OCI-LY3 (cell line): ENCODE measurements around the gene IFT122.

ENCODE experiments used
- H2AFZ ChIP-seq: fragments of 200-600, 300-600 bp; shearing (Covaris generic); 2 replicates; pipeline ENCODE4 v1.6.0; 2014; ENCODE audit warnings: antibody characterized with exemption, low read depth, low read length
- H3K27ac ChIP-seq: fragments of 200-600, 300-600 bp; sonication (generic); 2 replicates; pipeline ENCODE4 v1.5.1; 2014; ENCODE audit warnings: mild to moderate bottlenecking, low read length, moderate library complexity, mixed read lengths
- H3K27me3 ChIP-seq: fragments of 200-600, 300-600 bp; sonication (generic); 2 replicates; pipeline ENCODE4 v1.6.1; 2014; ENCODE audit warnings: low read depth, low read length, mixed read lengths
- H3K36me3 ChIP-seq: fragments of 200-600, 300-600 bp; sonication (generic); replicated peaks from 2 replicates; pipeline ENCODE3; 2014; ENCODE audit warnings: low read depth, low read length, mixed read lengths
- H3K4me1 ChIP-seq: fragments of 300-600, 200-600 bp; sonication (generic); 2 replicates; pipeline ENCODE4 v1.6.1; 2014; ENCODE audit warnings: low read length, mixed read lengths
- H3K4me2 ChIP-seq: fragments of 200-600, 300-600 bp; sonication (generic); 2 replicates; pipeline ENCODE4 v1.6.1; 2014; ENCODE audit warnings: low read length, mixed read lengths
- H3K4me3 ChIP-seq: fragments of 300-600, 200-600 bp; sonication (generic); 2 replicates; pipeline ENCODE4 v1.5.1; 2014; ENCODE audit warnings: antibody characterized with exemption, mild to moderate bottlenecking, low read length, moderate library complexity
- H3K79me2 ChIP-seq: fragments of 300-600, 200-600 bp; shearing (Covaris generic); 2 replicates; pipeline ENCODE4 v1.6.1; 2014; ENCODE audit warnings: mild to moderate bottlenecking, low read length, mixed read lengths
- H3K9ac ChIP-seq: fragments of 300-600, 200-600 bp; shearing (Covaris generic); 2 replicates; pipeline ENCODE4 v1.6.0; 2014; ENCODE audit warnings: mild to moderate bottlenecking, low read length, moderate library complexity
- H3K9me3 ChIP-seq: fragments of 200-600, 300-600 bp; shearing (Covaris generic); 2 replicates; pipeline ENCODE4 v1.6.1; 2014; ENCODE audit warnings: low read length, mixed read lengths; ENCODE audit not compliant: insufficient read depth
- H4K20me1 ChIP-seq: fragments of 200-600, 300-600 bp; sonication (generic); 2 replicates; pipeline ENCODE4 v1.6.1; 2016; ENCODE audit warnings: low read length, mixed read lengths; ENCODE audit not compliant: insufficient read depth
- EZH2phosphoT487 ChIP-seq: fragments of 200-600 bp; shearing (Covaris generic); IDR thresholded peaks from 2 replicates; pipeline ENCODE4 v1.6.1; 2018; ENCODE audit warnings: antibody characterized with exemption, mixed run types, low read depth
- TF ChIP-seq, protein P1 (sequence below): fragments of 200-600, 300-600 bp; sonication (generic); IDR thresholded peaks from 2 replicates; pipeline ENCODE4 v1.5.1; 2014; ENCODE audit warnings: antibody characterized with exemption, low read length, low read depth

The IFT122 gene

DNA sequence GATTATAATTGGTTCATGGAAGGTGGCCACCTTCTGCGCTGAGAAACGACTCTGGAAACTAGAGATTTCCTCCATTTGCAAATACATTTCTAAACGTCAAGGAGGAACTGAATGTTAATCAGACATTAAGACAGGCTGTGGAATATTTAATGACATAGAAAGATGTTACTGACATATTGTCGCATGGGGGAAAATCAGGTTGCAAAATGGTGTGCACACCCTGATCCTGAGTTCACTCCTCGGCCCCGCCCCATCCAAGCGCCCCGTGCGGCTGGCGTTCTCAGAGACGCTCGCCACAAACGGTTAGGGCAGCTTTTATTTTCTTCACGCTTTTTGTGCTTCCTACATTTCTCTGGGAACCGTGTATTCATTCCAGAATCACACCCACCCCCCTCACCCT, 113.7 kb downstream of the IFT122 start:
- H3K27ac ChIP-seq = no peak overlapping the region
- TF ChIP-seq EZH2phosphoT487 = no peak
- TF ChIP-seq, protein P1, sequence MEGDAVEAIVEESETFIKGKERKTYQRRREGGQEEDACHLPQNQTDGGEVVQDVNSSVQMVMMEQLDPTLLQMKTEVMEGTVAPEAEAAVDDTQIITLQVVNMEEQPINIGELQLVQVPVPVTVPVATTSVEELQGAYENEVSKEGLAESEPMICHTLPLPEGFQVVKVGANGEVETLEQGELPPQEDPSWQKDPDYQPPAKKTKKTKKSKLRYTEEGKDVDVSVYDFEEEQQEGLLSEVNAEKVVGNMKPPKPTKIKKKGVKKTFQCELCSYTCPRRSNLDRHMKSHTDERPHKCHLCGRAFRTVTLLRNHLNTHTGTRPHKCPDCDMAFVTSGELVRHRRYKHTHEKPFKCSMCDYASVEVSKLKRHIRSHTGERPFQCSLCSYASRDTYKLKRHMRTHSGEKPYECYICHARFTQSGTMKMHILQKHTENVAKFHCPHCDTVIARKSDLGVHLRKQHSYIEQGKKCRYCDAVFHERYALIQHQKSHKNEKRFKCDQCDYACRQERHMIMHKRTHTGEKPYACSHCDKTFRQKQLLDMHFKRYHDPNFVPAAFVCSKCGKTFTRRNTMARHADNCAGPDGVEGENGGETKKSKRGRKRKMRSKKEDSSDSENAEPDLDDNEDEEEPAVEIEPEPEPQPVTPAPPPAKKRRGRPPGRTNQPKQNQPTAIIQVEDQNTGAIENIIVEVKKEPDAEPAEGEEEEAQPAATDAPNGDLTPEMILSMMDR = 0 out of 2 replicates have a peak, but pooled peaks have one; percentile 12
- H3K9me3 ChIP-seq = no peaks in the 10 kb centered on the region
- H2AFZ ChIP-seq = peak overlapping the region; percentile 70; the same call in 1 of the 2 replicates
- H3K79me2 ChIP-seq = no peaks in the 10 kb centered on the region
- peak overlapping the region; percentile 64 for H3K4me2 ChIP-seq
- H3K4me1 ChIP-seq = peaks cover 39% of the 10 kb centered on the region
- peak overlapping the region; percentile 56 for H3K4me3 ChIP-seq
- no peaks in the 10 kb centered on the region for H4K20me1 ChIP-seq
- H3K9ac ChIP-seq = no peak overlapping the region
- H3K27me3 ChIP-seq = peaks cover 25% of the 10 kb centered on the region
- no peaks in the 10 kb centered on the region for H3K36me3 ChIP-seq

DNA sequence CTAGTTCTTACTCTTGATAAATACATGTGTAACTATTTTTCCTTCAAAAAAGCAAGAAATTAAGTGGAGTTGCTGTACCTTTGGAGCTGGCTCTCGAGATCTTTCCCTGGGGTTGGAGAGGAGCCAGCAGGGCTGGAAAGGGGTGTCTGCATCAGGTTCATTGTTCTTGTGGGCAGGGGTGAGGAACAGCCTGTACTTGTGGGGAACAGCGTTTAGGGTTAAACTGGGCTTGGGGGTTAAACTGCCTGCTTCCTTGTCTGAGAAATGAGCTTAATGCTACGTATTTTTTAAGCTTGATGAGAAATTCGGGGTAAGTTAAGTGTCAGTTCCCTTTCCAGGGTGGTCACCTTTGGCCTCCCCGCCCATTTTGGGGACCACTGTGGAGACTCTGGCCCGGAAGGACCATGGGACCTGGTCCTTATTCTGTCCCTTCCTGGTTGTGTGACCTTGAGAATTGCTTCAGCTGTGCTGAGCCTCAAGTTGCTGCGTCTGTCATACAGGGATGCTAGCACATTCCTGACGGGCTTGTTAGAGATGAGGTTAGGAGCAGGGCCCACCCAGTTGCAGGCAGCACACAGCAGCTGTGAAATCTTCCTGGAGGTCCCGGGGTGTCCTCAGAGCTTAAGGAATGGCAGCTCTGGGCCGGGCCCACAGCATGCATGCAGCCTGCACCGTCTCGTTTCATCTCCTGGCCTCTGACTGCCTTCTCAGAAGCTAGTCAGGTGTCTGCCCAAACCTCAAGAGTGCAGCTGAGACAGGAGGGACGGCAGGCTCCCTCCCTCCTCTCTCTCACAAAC, 114.5 kb downstream of the IFT122 start:
- Histone ChIP-seq H3K4me3 (peak overlapping the region; percentile 56), H3K79me2 (no peaks in the 10 kb centered on the region), H3K9ac (no peak overlapping the region), H3K27me3 (peaks cover 25% of the 10 kb centered on the region), H3K4me1 (peaks cover 44% of the 10 kb centered on the region), H3K27ac (no peak overlapping the region), H3K4me2 (peak overlapping the region; percentile 64), H4K20me1 (no peaks in the 10 kb centered on the region), H3K9me3 (no peaks in the 10 kb centered on the region), H3K36me3 (no peaks in the 10 kb centered on the region), H2AFZ (peak overlapping the region; percentile 70)
- no peak for TF ChIP-seq EZH2phosphoT487
- TF ChIP-seq, protein P1 = no peak

DNA sequence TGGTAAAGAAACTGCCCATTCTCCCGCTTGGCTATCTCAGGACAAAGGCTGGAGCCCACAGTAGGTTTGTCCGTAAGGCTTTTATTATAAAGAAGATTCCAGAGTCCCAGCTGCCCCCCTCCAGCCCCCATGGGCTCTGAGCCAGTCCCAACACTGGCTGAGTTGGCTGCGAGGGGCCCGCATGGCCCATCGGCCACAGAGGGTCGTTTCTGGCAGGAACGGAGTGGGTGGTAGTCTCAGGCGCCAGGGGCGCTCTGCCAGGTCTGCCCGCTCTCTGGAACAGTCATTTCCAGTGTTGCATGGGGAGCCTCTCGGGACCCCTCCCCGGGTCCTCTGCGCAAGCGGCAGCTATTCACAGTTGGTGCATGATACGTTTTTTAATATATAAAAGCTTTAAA, 115.1 kb downstream of the IFT122 start:
- Histone ChIP-seq H3K4me3 (peak overlapping the region; percentile 35; the same call in 1 of the 2 replicates), H3K79me2 (no peaks in the 10 kb centered on the region), H3K9me3 (no peaks in the 10 kb centered on the region), H3K4me1 (peaks cover 44% of the 10 kb centered on the region), H4K20me1 (no peaks in the 10 kb centered on the region), H3K27ac (no peak overlapping the region), H3K4me2 (peak overlapping the region; percentile 64), H2AFZ (no peak overlapping the region; the same call in 1 of the 2 replicates), H3K36me3 (no peaks in the 10 kb centered on the region), H3K9ac (peak overlapping the region; percentile 9; the same call in 1 of the 2 replicates), H3K27me3 (peaks cover 25% of the 10 kb centered on the region)
- TF ChIP-seq, protein P1 = no peak
- no peak for TF ChIP-seq EZH2phosphoT487

DNA sequence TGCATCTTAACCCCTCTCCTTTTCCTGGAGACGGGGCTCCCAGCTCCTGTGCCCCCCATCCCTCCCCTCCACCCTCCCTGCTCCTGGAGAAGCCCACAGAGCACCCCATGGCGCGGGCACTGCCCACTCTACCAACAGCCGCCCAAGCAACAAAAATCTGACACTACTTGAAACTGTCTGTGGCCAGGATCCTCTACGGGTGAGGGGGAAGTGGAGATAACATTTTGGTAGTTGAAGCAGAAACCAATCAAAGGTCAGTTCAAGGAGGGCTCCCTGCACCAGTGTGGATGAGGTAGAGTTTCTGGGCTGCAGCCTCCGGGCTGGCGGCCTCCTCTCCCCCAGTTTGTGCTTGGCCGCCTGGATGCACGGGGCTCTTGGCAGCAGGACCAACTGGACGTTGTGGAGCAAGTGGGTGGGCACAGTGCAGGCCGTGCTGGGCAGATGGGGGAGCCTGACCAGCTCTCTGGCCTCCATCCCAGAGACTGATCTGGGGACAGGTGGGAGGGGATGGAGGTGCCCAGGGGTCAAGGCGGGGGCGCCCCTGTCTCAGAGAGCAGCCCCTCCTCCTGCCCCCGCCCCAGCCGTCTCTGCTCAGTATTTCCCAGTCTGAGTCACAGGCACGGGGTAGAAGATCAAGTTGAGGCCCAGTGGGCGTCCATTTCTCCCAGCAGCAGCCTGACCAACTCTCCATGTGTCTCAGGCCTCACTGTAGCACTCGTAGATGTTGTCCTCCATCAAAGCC, 115.8 kb downstream of the IFT122 start:
- H3K27ac ChIP-seq = no peak overlapping the region
- H3K27me3 ChIP-seq = peaks cover 25% of the 10 kb centered on the region
- H3K79me2 ChIP-seq = no peaks in the 10 kb centered on the region
- peaks cover 44% of the 10 kb centered on the region for H3K4me1 ChIP-seq
- H3K9me3 ChIP-seq = no peaks in the 10 kb centered on the region
- no peaks in the 10 kb centered on the region for H4K20me1 ChIP-seq
- peak overlapping the region; percentile 35 for H3K4me3 ChIP-seq
- no peak overlapping the region for H2AFZ ChIP-seq
- peak overlapping the region; percentile 9; the same call in 1 of the 2 replicates for H3K9ac ChIP-seq
- TF ChIP-seq, protein P1 = no peak
- no peak for TF ChIP-seq EZH2phosphoT487
- H3K4me2 ChIP-seq = peak overlapping the region; percentile 64
- no peaks in the 10 kb centered on the region for H3K36me3 ChIP-seq
